ENCODE measurements around the gene SOWAHB.

The SOWAHB gene

GRCh38 chr4:76897536-76898384 is at the start of gene SOWAHB:
Gene SOWAHB (minus strand): TSS chr4:76898144. CDS start chr4:76897849, 295 bp downstream.
- peak in 2 of 4 experiments; percentile 3 to 16 for DNase-seq

GRCh38 chr4:76947369-76947768 is 49.4 kb upstream of the SOWAHB start:
- DNase-seq: no peak

- no peak for DNase-seq
Observed at GRCh38 chr4:76943790-76944189, 45.8 kb upstream of the SOWAHB start.

- DNase-seq: no peak
Observed at GRCh38 chr4:76943129-76943620, 45.2 kb upstream of the SOWAHB start.

GRCh38 chr4:76939184-76939583 is 41.2 kb upstream of the SOWAHB start:
- no peak for DNase-seq

- DNase-seq: no peak
Observed at GRCh38 chr4:76931576-76932276, 33.8 kb upstream of the SOWAHB start.

GRCh38 chr4:76931087-76931486 is 33.1 kb upstream of the SOWAHB start:
- no peak for DNase-seq

GRCh38 chr4:76930685-76931084 is 32.7 kb upstream of the SOWAHB start:
- no peak for DNase-seq

GRCh38 chr4:76926841-76927240 is 28.9 kb upstream of the SOWAHB start:
- DNase-seq: no peak

GRCh38 chr4:76923619-76924357 is 25.8 kb upstream of the SOWAHB start:
- DNase-seq: no peak

- no peak for DNase-seq
Observed at GRCh38 chr4:76920715-76921114, 22.8 kb upstream of the SOWAHB start.

- DNase-seq: no peak
Observed at GRCh38 chr4:76909711-76910110, 11.8 kb upstream of the SOWAHB start.

GRCh38 chr4:76905521-76905920 is 7.6 kb upstream of the SOWAHB start:
- no peak for DNase-seq

- no peak for DNase-seq
Observed at GRCh38 chr4:76904646-76905190, 6.8 kb upstream of the SOWAHB start.

GRCh38 chr4:76902233-76902890 is 4.4 kb upstream of the SOWAHB start:
- no peak for DNase-seq

- no peak for DNase-seq
Observed at GRCh38 chr4:76898949-76899645, 1.2 kb upstream of the SOWAHB start.

GRCh38 chr4:76898385-76898692 is 395 bp upstream of the SOWAHB start:
- DNase-seq: no peak

GRCh38 chr4:76896614-76897535 is 1.1 kb downstream of the SOWAHB start:
- DNase-seq: peak in 1 of 4 experiments; percentile 11

GRCh38 chr4:76896048-76896447 is 1.9 kb downstream of the SOWAHB start:
- no peak for DNase-seq

GRCh38 chr4:76895619-76896018 is 2.3 kb downstream of the SOWAHB start:
- no peak for DNase-seq

Measured in activated CD4-positive, CD25-positive, alpha-beta regulatory T cell (primary cell).